ENCODE measurements around the gene UCN.

GRCh38 chr2:27281855-27282559 is 26.2 kb downstream of the UCN start, which contains the start of gene TRIM54:
- TF ChIP-seq POLR2A (IDR thresholded peaks at IDR 0.05; ENCODE audit: low read depth, low read length) (no peak), TAF1 (IDR thresholded peaks at IDR 0.05; ENCODE audit: borderline replicate concordance, low read depth, low read length) (no peak)
